Neural crest cell (in vitro differentiated cells): ENCODE measurements around the gene DPY19L1. TPM values are rescaled to one million over a fixed set of nuclear protein-coding genes. Genes with fewer than 3 reads are reported as not detected.
"Not testable (repeated sequence)": the region's sequence is repeated elsewhere in the genome, so short reads cannot be mapped to it uniquely, and the experiment has no call there.

Experiments used
- DNase-seq: peaks from one replicate; pipeline ENCODE4 v3.0.0; 2021; ENCODE audit warnings: low read depth, mixed read lengths, low spot score
- H3K27ac Mint-ChIP-seq: one replicate; pipeline ENCODE4 v1.8.0; 2021; ENCODE audit warnings: mild to moderate bottlenecking, mixed read lengths; ENCODE audit not compliant: unreplicated experiment
- H3K27me3 Mint-ChIP-seq: 2 replicates; pipeline ENCODE4 v1.8.0; 2021; ENCODE audit warnings: low read depth, mild to moderate bottlenecking, mixed read lengths
- H3K36me3 Mint-ChIP-seq: 2 replicates; pipeline ENCODE4 v1.8.0; 2021; ENCODE audit warnings: low read depth, mild to moderate bottlenecking, mixed read lengths
- H3K4me1 Mint-ChIP-seq: 2 replicates; pipeline ENCODE4 v1.8.0; 2021; ENCODE audit warnings: mixed read lengths
- H3K4me3 Mint-ChIP-seq: one replicate; pipeline ENCODE4 v1.8.0; 2021; ENCODE audit warnings: mild to moderate bottlenecking, mixed read lengths
- H3K9me3 Mint-ChIP-seq: 2 replicates; pipeline ENCODE4 v1.8.0; 2021; ENCODE audit warnings: mixed read lengths
- total RNA-seq: library from RNA; stranded (reverse); gene quantifications from 2 replicates; pipeline ENCODE4 v1.2.1, GENCODE V29; 2021
- TF ChIP-seq, protein P1 (sequence below): fragments of 200-600 bp; sonication (generic); conservative IDR thresholded peaks from 2 replicates; pipeline ENCODE4 v1.5.0; 2021; ENCODE audit warnings: antibody characterized with exemption, mild to moderate bottlenecking

The DPY19L1 gene
- total RNA-seq, 1 donor from 2014 or later: 37.4 TPM

DNA sequence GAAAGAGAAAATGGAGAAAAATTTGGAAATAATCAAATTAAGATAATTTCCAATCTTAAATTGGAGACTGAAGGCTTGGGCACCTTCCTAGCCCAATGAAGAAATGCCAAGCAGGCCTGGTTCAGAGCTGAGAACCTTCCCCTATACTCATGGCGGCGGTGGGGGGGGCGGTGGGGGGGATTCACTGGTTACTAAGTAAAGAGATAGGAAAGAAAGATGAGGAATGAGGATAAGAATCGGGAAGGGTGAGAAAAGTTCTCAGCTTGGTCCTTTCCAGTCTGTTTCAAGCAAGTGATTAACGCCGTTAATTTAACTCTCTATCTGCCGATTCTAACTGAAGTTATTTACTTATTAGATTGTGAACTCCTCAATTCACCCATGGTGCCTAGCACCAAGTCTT lies 41.5 kb downstream of the DPY19L1 start:
- TF ChIP-seq, protein P1, sequence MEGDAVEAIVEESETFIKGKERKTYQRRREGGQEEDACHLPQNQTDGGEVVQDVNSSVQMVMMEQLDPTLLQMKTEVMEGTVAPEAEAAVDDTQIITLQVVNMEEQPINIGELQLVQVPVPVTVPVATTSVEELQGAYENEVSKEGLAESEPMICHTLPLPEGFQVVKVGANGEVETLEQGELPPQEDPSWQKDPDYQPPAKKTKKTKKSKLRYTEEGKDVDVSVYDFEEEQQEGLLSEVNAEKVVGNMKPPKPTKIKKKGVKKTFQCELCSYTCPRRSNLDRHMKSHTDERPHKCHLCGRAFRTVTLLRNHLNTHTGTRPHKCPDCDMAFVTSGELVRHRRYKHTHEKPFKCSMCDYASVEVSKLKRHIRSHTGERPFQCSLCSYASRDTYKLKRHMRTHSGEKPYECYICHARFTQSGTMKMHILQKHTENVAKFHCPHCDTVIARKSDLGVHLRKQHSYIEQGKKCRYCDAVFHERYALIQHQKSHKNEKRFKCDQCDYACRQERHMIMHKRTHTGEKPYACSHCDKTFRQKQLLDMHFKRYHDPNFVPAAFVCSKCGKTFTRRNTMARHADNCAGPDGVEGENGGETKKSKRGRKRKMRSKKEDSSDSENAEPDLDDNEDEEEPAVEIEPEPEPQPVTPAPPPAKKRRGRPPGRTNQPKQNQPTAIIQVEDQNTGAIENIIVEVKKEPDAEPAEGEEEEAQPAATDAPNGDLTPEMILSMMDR: no peak
- Mint-ChIP-seq H3K9me3 (no peaks in the 10 kb centered on the region), H3K4me1 (peaks cover 20% of the 10 kb centered on the region), H3K4me3 (no peak overlapping the region), H3K36me3 (peaks cover 30% of the 10 kb centered on the region), H3K27ac (no peak overlapping the region), H3K27me3 (no peaks in the 10 kb centered on the region)
- no peak for DNase-seq

DNA sequence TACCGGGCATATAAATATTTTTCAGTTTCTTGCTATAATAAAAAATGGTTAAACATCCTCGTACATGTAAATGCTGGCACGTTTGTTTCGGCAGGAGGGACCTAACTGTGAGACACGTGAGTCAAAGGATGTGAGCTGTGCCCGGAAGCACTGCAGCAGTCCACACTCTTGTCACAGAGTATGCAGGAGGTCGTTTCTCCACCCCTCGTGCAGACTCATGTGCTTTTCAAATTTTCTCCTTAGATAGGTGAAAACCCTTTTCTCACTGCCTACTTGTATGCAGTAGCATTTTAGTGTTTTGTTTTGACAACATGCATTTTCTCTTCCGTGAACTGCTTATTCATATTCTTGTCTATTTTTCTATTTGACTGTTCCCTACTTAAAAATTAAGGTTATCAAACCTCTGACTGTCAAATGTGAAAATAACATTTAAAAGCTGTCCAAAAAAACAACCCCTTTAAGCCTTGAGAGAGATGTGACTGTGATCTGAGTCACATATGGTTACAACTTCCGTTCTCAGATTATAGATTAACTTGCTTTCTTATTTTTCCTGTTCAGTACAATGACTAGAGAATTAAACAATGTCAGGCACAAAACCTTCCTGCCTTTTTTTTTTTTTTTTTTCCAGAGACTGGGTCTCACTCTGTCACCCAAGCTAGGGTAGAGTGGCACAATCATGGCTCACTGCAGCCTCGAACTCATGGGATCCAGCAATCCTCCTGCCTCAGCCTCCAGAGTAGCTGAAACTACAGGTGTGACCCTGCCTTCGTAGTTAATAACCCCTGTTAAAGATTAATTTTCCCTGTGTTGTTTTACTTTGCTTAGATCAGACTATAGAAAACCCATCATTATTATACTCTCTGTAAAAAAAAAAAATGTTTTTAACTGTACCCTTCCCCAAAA lies 45.1 kb downstream of the DPY19L1 start:
- Mint-ChIP-seq H3K27me3 (no peaks in the 10 kb centered on the region), H3K36me3 (peaks cover 12% of the 10 kb centered on the region), H3K4me1 (peaks cover 10% of the 10 kb centered on the region), H3K27ac (no peak overlapping the region), H3K4me3 (no peak overlapping the region), H3K9me3 (no peaks in the 10 kb centered on the region)
- TF ChIP-seq, protein P1: no peak
- DNase-seq: no peak

DNA sequence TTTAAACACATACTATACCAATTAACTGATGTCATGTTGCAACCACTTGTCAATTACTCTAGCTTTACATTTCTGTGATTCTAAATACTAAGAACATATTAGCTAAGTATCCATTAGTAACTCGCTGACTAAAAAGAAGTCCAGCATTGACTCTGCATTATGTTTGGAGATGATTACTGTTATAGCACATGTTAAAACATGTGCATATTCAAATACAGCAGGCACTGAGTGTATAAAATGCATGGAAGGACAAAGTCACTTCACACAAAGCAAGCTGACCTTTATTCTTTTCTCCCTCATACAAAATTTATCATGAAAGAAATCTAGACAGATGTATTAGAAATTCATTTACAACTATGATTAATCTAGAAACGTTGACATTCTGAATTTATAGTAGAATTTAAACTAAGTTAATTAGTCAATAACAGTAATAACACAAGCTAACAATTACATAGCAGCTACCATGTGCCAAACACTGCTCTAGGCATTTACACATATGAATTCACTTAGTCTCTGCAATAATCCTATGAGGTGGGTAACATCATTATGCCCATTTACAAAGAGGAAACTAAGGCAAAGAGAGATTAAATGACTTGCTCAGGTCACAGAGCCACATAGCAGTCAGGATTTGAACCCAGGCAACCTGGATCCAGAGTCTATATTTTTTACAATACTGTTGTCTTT lies 48.7 kb downstream of the DPY19L1 start:
- DNase-seq, H3K27me3 Mint-ChIP-seq, H3K36me3 Mint-ChIP-seq, H3K9me3 Mint-ChIP-seq, H3K27ac Mint-ChIP-seq, H3K4me1 Mint-ChIP-seq, H3K4me3 Mint-ChIP-seq: not testable (repeated sequence)

DNA sequence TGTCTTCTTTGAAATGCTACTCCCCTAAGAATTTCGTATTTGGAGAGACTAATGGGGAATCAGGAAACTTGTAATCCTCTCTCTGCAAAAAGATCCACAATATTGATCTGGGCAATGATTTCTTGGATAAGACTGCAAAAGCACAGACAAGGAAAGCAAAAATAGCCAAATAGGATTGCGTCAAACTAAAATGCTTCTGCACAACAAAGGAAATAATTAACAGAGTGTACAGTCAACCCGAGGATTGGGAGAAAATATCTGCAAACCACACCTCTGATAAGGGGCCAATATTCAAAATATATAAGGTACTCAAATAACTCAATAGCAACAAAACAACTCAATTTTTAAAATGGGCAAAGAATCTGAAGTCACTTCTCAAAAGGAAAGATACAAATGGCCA lies 52.1 kb downstream of the DPY19L1 start:
- H3K27ac Mint-ChIP-seq, H3K27me3 Mint-ChIP-seq, H3K4me3 Mint-ChIP-seq, H3K36me3 Mint-ChIP-seq, H3K4me1 Mint-ChIP-seq, H3K9me3 Mint-ChIP-seq, DNase-seq: not testable (repeated sequence)

DNA sequence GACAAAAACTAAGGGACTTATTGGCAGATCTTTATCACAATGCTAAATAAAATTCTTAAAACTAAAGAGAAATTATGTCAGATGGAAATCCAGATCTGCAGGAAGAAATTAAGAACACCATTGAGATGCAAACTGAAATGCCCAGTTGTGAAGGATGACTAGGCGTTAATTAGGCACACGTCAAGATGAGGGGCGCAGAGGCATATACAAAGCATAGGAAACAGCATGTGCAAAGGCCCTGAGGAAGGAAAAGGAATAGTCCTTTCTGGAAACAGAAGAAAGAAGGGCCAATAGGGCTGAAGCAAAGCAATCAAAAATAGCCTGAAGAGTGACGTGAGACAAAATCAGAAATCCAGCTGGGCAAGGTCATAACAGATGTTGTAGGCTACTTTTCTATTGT lies 53.1 kb downstream of the DPY19L1 start:
- not testable (repeated sequence) for H3K27ac Mint-ChIP-seq, H3K9me3 Mint-ChIP-seq, H3K4me3 Mint-ChIP-seq, H3K36me3 Mint-ChIP-seq, H3K27me3 Mint-ChIP-seq, DNase-seq, H3K4me1 Mint-ChIP-seq

- TF ChIP-seq, protein P1: no peak
- no peaks in the 10 kb centered on the region for H3K4me1 Mint-ChIP-seq
- H3K27ac Mint-ChIP-seq: no peak overlapping the region
- DNase-seq: no peak
- no peak overlapping the region for H3K4me3 Mint-ChIP-seq
- H3K27me3 Mint-ChIP-seq: no peaks in the 10 kb centered on the region
- H3K36me3 Mint-ChIP-seq: peaks cover 2% of the 10 kb centered on the region
- no peaks in the 10 kb centered on the region for H3K9me3 Mint-ChIP-seq
Observed at GRCh38 chr7:34982371-34983019, 54.8 kb downstream of the DPY19L1 start.

DNA sequence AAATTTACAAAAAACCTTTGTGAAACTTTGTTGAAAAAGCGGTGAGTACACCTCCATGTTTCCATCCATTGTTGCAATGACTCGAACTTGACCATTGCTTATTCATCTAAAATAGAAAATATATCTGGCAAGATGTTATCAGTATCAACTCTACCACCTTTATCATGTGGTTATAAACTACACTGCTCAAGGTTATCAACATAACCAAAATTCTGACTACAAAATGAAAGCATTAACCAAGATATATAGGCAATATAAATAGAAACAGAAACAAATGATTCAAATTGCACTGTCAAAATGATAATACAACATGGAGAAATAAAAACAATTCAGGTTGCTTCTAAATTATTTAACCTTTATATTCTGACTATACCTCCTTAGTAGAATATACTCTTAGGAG lies 58.2 kb downstream of the DPY19L1 start:
- H3K4me1 Mint-ChIP-seq, H3K27me3 Mint-ChIP-seq, H3K9me3 Mint-ChIP-seq, H3K4me3 Mint-ChIP-seq, H3K27ac Mint-ChIP-seq, DNase-seq: not testable (repeated sequence)
- H3K36me3 Mint-ChIP-seq: peaks cover 11% of the 10 kb centered on the region
